Measurements from ENCODE around the gene HNF1B. TPM values are rescaled to one million over a fixed set of nuclear protein-coding genes. Genes with fewer than 3 reads are reported as not detected.

HNF1B gene
- total RNA-seq, 1 experiment from 2014 or later, result not detected

DNA sequence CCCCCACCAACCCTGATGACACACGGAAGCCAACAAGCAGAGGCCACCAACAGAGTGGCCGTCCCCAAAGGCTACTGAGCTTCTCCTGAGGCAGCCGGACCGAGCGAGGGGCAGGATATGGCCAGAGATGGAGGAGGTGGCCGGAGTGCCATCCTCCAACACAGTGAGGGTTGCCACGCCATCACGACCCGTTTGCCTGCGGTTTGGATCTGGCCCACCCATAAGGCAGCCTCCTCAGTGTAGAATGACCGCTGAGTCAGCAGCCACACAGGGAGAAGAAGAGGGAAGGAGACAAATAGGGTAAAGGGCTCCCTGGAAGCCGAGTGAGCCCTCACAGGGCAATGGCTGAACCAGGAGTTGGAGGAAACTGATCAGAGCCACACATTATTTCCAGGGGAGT is 13.8 kb downstream of the HNF1B start:
- Histone ChIP-seq H3K27me3 (no peaks in the 10 kb centered on the region), H3K4me3 (no peak overlapping the region), H3K36me3 (no peaks in the 10 kb centered on the region), H3K4me1 (no peaks in the 10 kb centered on the region), H3K9me3 (replicated peaks) (no peaks in the 10 kb centered on the region), H3K27ac (no peak overlapping the region)
- DNase-seq, result no peak

- H3K27ac ChIP-seq, result no peak overlapping the region
- H3K4me3 ChIP-seq, result no peak overlapping the region
- no peaks in the 10 kb centered on the region for H3K4me1 ChIP-seq
- DNase-seq, result peak; percentile 26 to 58
- H3K36me3 ChIP-seq, result no peaks in the 10 kb centered on the region
- no peaks in the 10 kb centered on the region for H3K27me3 ChIP-seq
- H3K9me3 ChIP-seq (replicated peaks), result no peaks in the 10 kb centered on the region
Observed at GRCh38 chr17:37729905-37730304, 15.0 kb downstream of the HNF1B start.

DNA sequence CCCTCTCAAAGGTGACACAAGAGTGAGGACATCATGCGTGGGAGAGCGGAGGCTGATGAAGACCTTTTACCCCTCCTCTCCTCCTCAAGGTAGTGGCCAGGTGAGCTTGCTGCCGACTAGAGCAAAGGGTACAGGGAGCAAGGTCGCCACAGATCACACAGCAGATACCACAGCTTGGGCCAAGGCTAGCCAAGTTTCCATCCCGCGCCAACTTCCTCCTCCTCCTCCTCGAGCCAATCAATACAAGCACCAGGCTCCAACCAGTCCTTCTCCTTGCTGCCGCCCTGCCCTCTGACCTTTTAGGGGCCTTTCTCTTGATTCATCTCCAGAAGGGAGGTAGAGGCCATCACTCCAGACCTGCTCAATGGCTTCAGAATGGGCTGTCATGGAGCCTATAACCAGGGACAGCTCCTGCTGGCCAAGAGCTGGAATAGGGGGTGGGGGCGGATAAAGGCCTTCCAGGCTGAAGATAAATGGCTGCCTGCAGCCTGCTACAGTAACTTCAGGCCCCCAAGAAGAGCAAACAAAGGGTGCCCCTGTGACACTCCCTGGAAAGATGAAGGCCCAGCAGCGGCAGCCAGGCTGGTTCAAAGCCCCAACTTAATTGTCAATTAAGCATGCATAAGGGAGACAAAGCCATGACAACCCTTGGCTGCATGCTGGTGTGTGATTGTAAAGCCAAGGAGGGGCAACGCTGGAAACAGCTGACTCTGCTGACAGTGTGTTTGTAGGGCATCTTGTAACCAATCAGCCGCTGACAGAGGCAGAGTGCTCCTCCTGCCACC is 17.8 kb downstream of the HNF1B start:
- H3K4me3 ChIP-seq, result no peak overlapping the region
- H3K9me3 ChIP-seq (replicated peaks), result no peaks in the 10 kb centered on the region
- H3K27ac ChIP-seq, result no peak overlapping the region
- no peak for DNase-seq
- no peaks in the 10 kb centered on the region for H3K4me1 ChIP-seq
- H3K27me3 ChIP-seq, result no peaks in the 10 kb centered on the region
- no peaks in the 10 kb centered on the region for H3K36me3 ChIP-seq

GRCh38 chr17:37726248-37726647 is 18.6 kb downstream of the HNF1B start:
- H3K9me3 ChIP-seq (replicated peaks), result no peaks in the 10 kb centered on the region
- H3K27ac ChIP-seq, result no peak overlapping the region
- H3K4me1 ChIP-seq, result no peaks in the 10 kb centered on the region
- no peaks in the 10 kb centered on the region for H3K36me3 ChIP-seq
- H3K27me3 ChIP-seq, result no peaks in the 10 kb centered on the region
- H3K4me3 ChIP-seq, result no peak overlapping the region
- DNase-seq, result no peak

- H3K4me1 ChIP-seq, result no peaks in the 10 kb centered on the region
- no peaks in the 10 kb centered on the region for H3K9me3 ChIP-seq (replicated peaks)
- H3K4me3 ChIP-seq, result no peak overlapping the region
- H3K27me3 ChIP-seq, result no peaks in the 10 kb centered on the region
- H3K27ac ChIP-seq, result no peak overlapping the region
- H3K36me3 ChIP-seq, result no peaks in the 10 kb centered on the region
- no peak for DNase-seq
Observed at GRCh38 chr17:37725601-37726146, 19.2 kb downstream of the HNF1B start.

GRCh38 chr17:37725021-37725595 is 19.8 kb downstream of the HNF1B start:
- H3K27ac ChIP-seq, result no peak overlapping the region
- H3K36me3 ChIP-seq, result no peaks in the 10 kb centered on the region
- no peaks in the 10 kb centered on the region for H3K27me3 ChIP-seq
- H3K4me1 ChIP-seq, result no peaks in the 10 kb centered on the region
- H3K4me3 ChIP-seq, result no peak overlapping the region
- DNase-seq, result no peak
- no peaks in the 10 kb centered on the region for H3K9me3 ChIP-seq (replicated peaks)

GRCh38 chr17:37720989-37721388 is 23.9 kb downstream of the HNF1B start:
- DNase-seq, result no peak
- Histone ChIP-seq H3K36me3 (no peaks in the 10 kb centered on the region), H3K27me3 (no peaks in the 10 kb centered on the region), H3K4me3 (no peak overlapping the region), H3K4me1 (no peaks in the 10 kb centered on the region), H3K9me3 (replicated peaks) (no peaks in the 10 kb centered on the region), H3K27ac (no peak overlapping the region)

- no peak overlapping the region for H3K27ac ChIP-seq
- no peaks in the 10 kb centered on the region for H3K27me3 ChIP-seq
- DNase-seq, result no peak
- H3K9me3 ChIP-seq (replicated peaks), result no peaks in the 10 kb centered on the region
- no peaks in the 10 kb centered on the region for H3K4me1 ChIP-seq
- H3K36me3 ChIP-seq, result no peaks in the 10 kb centered on the region
- no peak overlapping the region for H3K4me3 ChIP-seq
Observed at GRCh38 chr17:37719866-37720265, 25.0 kb downstream of the HNF1B start.

GRCh38 chr17:37718324-37719048 is 26.4 kb downstream of the HNF1B start:
- no peaks in the 10 kb centered on the region for H3K36me3 ChIP-seq
- H3K9me3 ChIP-seq (replicated peaks), result no peaks in the 10 kb centered on the region
- H3K27ac ChIP-seq, result no peak overlapping the region
- H3K4me1 ChIP-seq, result no peaks in the 10 kb centered on the region
- DNase-seq, result no peak
- H3K27me3 ChIP-seq, result no peaks in the 10 kb centered on the region
- no peak overlapping the region for H3K4me3 ChIP-seq

GRCh38 chr17:37717627-37718323 is 27.1 kb downstream of the HNF1B start:
- Histone ChIP-seq H3K36me3 (no peaks in the 10 kb centered on the region), H3K27me3 (no peaks in the 10 kb centered on the region), H3K4me1 (no peaks in the 10 kb centered on the region), H3K4me3 (no peak overlapping the region), H3K9me3 (replicated peaks) (no peaks in the 10 kb centered on the region), H3K27ac (no peak overlapping the region)
- DNase-seq, result no peak

DNA sequence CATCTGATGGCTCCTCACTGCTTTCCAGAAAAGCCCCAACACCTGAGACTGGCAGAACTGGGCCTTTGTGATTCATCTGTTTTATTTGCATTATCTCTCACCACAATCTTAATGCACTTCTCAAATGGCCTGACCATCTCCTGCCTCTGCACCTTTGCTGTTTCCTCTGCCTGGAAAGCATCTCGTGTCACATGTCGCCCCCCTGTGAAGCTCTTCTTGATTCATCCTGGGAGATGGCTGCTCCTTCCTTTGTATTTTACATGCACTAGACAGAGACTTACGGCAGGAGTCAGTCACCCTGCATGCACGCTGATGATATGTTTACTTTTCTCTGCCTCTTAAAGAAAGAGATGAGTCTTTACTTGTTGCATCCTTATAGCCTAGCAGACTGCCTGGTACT is 30.0 kb downstream of the HNF1B start:
- no peaks in the 10 kb centered on the region for H3K4me1 ChIP-seq
- no peaks in the 10 kb centered on the region for H3K27me3 ChIP-seq
- no peak overlapping the region for H3K4me3 ChIP-seq
- no peaks in the 10 kb centered on the region for H3K36me3 ChIP-seq
- no peaks in the 10 kb centered on the region for H3K9me3 ChIP-seq (replicated peaks)
- DNase-seq, result no peak
- H3K27ac ChIP-seq, result no peak overlapping the region

DNA sequence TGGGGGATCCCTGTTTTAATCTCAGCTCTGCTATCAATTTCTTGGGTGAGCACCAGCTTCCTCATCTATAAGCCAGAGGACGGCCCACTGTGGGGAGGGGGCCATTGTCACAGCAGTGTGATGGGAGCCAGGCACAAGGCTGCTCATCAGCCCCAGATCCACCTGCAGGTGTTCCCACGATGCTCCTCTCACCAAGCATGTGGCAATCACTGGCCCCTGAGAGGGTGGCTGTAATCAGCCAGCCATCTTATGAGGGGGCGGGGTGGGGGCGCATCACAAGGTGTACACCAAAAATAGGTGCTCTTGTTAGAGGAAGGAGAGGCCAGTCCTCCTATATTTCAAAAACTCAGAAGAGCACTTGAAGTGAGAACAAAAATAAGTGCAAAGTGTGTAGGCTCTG is 31.2 kb downstream of the HNF1B start:
- no peaks in the 10 kb centered on the region for H3K9me3 ChIP-seq (replicated peaks)

GRCh38 chr17:37713028-37713431 is 31.8 kb downstream of the HNF1B start:
- no peaks in the 10 kb centered on the region for H3K9me3 ChIP-seq (replicated peaks)
- H3K27ac ChIP-seq, result no peak overlapping the region
- no peaks in the 10 kb centered on the region for H3K36me3 ChIP-seq
- no peak for DNase-seq
- H3K4me1 ChIP-seq, result no peaks in the 10 kb centered on the region
- no peak overlapping the region for H3K4me3 ChIP-seq
- H3K27me3 ChIP-seq, result no peaks in the 10 kb centered on the region

More for the DNA sequence above, 31.2 kb downstream of the HNF1B start:
- no peak for DNase-seq
- no peaks in the 10 kb centered on the region for H3K27me3 ChIP-seq
- H3K36me3 ChIP-seq, result no peaks in the 10 kb centered on the region
- no peak overlapping the region for H3K4me3 ChIP-seq
- H3K27ac ChIP-seq, result no peak overlapping the region
- no peaks in the 10 kb centered on the region for H3K4me1 ChIP-seq

DNA sequence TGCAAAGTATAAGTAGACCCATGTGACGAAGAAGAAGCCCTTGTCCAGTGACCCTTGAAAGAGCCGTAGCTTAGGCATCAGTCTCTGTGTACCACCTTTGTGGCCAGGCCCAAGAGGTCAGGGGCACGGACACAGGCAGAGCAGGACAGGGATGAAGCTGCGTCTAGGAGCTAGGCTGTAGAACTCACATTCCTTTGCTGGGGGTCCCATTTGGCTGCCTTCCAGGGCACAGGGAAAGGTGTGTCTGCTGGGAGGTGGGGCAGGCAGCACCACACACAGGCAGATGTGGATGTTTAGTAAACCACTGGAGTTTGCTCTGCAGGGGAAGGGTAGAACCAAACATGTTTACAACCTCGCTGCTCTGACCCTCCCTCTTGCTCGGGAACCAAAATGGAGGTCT is 33.7 kb downstream of the HNF1B start:
- H3K4me1 ChIP-seq, result no peaks in the 10 kb centered on the region
- H3K36me3 ChIP-seq, result no peaks in the 10 kb centered on the region
- no peaks in the 10 kb centered on the region for H3K27me3 ChIP-seq
- DNase-seq, result no peak
- H3K9me3 ChIP-seq (replicated peaks), result no peaks in the 10 kb centered on the region
- H3K4me3 ChIP-seq, result no peak overlapping the region
- H3K27ac ChIP-seq, result no peak overlapping the region

Data from SJCRH30 (cell line).